Fibroblast of villous mesenchyme (primary cell): ENCODE measurements around the gene SPNS3. TPM values are rescaled to one million over a fixed set of nuclear protein-coding genes. Genes with fewer than 3 reads are reported as not detected.

Experiments used
- DNase-seq: peaks from one replicate; pipeline ENCODE4 v3.0.0-alpha.2; 2010; ENCODE audit warnings: low read depth
- H3K4me3 ChIP-seq: 2 replicates; pipeline ENCODE4 v1.5.1; 2011; ENCODE audit warnings: low read depth, mild to moderate bottlenecking, low read length
- CTCF ChIP-seq: IDR thresholded peaks from 2 replicates; pipeline ENCODE4 v1.5.1; 2012; ENCODE audit warnings: low read depth, mild to moderate bottlenecking, low read length; ENCODE audit not compliant: insufficient read depth
- total RNA-seq: library from RNA; depleted of rRNA; stranded (reverse); fragments of >200 nt; gene quantifications from 2 replicates; pipeline ENCODE4 v1.2.3, GENCODE V29; 2012

The SPNS3 gene
- total RNA-seq, 1 donor, result not detected

- no peak for DNase-seq
- no peak for TF ChIP-seq CTCF
These were observed 32.0 kb downstream of the SPNS3 start for GRCh38 chr17:4465786-4466185.

GRCh38 chr17:4467287-4467686 is 33.5 kb downstream of the SPNS3 start:
- H3K4me3 ChIP-seq, result no peak overlapping the region
- no peak for DNase-seq
- TF ChIP-seq CTCF, result no peak

More at GRCh38 chr17:4465786-4466185, 32.0 kb downstream of the SPNS3 start:
- no peak overlapping the region for H3K4me3 ChIP-seq

- no peak for TF ChIP-seq CTCF
These were observed 35.8 kb downstream of the SPNS3 start for GRCh38 chr17:4469552-4469951.

GRCh38 chr17:4472286-4472685 is 38.5 kb downstream of the SPNS3 start:
- no peak for TF ChIP-seq CTCF
- H3K4me3 ChIP-seq, result no peak overlapping the region
- no peak for DNase-seq

More at GRCh38 chr17:4469552-4469951, 35.8 kb downstream of the SPNS3 start:
- no peak for DNase-seq
- no peak overlapping the region for H3K4me3 ChIP-seq

- no peak overlapping the region for H3K4me3 ChIP-seq
- no peak for TF ChIP-seq CTCF
- DNase-seq, result no peak
These were observed 40.4 kb downstream of the SPNS3 start for GRCh38 chr17:4474093-4474492.

GRCh38 chr17:4475001-4475400 is 41.3 kb downstream of the SPNS3 start:
- no peak for DNase-seq
- no peak for TF ChIP-seq CTCF
- H3K4me3 ChIP-seq, result no peak overlapping the region

- no peak overlapping the region for H3K4me3 ChIP-seq
- DNase-seq, result no peak
- no peak for TF ChIP-seq CTCF
These were observed 41.7 kb downstream of the SPNS3 start for GRCh38 chr17:4475463-4475862.
